Fibroblast of lung (primary cell): Measurements from ENCODE around the gene SLC27A3.

Experiments
- EZH2 ChIP-seq: IDR thresholded peaks from 2 replicates; pipeline ENCODE4 v1.5.1; 2012; ENCODE audit warnings: low read length, control low read depth, mild to moderate bottlenecking; ENCODE audit errors: missing control alignments
- TF ChIP-seq, protein P1 (sequence below), 2 donors: IDR thresholded peaks in 1 of 2; conservative IDR thresholded peaks in 1 of 2; 1 replicate in 1 of 2; 2 replicates in 1 of 2; pipeline ENCODE4 v1.5.1; 2011 to 2012; ENCODE audit warnings: low read length in 2 of 2, control low read depth in 1 of 2, inconsistent platforms in 1 of 2, low read depth in 1 of 2, mild to moderate bottlenecking in 1 of 2

DNA sequence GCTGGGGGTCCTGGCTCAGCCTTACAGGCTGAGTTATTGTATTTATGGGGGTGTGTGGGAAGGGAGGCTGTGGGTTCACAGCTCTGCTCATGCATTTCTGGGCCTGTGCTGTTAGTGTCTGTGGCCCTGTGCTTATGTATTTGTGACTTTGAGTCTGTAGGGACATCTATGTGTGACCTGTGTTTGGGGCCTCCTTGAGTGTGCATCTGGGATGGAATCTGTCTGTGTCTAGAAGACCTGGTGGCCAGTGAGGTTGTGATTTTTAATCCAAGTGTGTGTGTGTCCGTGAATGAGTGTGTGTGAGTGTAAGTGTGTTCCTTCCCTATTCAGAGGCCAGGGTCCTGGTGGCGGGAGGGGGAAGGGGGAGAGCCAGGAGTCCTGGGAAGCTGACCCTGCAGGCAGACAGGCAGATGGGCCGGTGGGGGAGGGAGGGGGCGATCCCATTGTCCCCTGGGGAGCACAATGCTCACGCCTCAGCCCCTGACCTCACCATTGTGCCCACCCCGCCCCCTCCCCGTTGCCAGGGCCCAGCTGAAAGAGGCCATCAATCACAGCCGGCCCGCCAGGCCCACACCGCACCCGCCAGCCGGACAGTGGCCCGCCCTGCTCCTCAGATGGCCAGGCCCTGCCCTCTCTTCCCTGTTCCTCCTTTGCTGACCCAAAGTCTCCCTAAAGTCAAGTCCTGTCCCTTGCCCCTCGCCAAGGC lies 19.6 kb downstream of the SLC27A3 start:
- TF ChIP-seq EZH2, result no peak
- TF ChIP-seq, protein P1, sequence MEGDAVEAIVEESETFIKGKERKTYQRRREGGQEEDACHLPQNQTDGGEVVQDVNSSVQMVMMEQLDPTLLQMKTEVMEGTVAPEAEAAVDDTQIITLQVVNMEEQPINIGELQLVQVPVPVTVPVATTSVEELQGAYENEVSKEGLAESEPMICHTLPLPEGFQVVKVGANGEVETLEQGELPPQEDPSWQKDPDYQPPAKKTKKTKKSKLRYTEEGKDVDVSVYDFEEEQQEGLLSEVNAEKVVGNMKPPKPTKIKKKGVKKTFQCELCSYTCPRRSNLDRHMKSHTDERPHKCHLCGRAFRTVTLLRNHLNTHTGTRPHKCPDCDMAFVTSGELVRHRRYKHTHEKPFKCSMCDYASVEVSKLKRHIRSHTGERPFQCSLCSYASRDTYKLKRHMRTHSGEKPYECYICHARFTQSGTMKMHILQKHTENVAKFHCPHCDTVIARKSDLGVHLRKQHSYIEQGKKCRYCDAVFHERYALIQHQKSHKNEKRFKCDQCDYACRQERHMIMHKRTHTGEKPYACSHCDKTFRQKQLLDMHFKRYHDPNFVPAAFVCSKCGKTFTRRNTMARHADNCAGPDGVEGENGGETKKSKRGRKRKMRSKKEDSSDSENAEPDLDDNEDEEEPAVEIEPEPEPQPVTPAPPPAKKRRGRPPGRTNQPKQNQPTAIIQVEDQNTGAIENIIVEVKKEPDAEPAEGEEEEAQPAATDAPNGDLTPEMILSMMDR (conservative IDR thresholded peaks at IDR 0.05 in 1 of 2, IDR thresholded peaks at IDR 0.05 in 1 of 2; ENCODE audit: low read depth in 1 of 2, low read length in 2 of 2), result no peak
